ENCODE results near the gene CTIF. TPM values are rescaled to one million over a fixed set of nuclear protein-coding genes. Genes with fewer than 3 reads are reported as not detected.

The CTIF gene
- total RNA-seq, 6 experiments from 2014 or later: 77.6 to 100 (median 79.2) TPM

DNA sequence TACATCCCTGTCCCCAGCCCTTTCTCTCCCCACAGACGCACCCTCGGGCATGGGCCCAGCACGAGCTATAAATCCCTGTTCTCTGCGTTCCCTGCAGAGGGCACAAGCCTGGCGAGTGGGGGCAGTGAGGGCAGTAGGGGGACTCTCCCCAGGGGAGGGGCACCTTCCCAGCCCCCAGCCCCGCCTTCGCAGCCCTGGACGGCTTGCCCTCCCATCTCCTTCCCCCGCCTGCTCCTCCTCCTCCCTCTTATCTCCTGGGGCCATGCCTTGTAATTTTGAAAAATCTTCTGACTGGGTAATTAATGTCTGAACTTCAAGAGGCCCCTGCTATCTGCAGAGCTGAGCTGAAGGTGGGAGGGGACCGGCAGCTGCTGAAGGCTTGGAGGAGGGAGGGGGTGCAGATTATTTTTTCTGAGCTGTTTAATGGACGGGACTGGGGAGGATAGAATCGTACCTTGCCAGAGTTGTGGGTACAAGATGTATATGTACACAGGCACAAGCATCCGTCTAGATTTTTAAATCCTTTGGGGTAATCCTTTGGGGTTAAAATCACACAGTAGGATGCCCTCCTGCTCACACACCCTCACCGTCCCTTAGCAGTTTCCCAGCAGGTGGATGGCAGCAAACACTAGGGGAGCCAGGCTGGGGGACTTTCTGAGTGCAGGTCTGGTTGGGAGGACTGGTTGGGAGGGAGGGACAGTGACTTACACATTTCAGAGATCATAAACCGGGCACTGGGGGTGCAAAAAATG, 290.0 kb downstream of the CTIF start:
- Mint-ChIP-seq H3K27me3 (ENCODE audit: insufficient read depth) (peaks cover 20% of the 10 kb centered on the region), H3K4me3 (peak overlapping the region; percentile 74; the same call in 1 of the 2 replicates), H3K36me3 (ENCODE audit: low read depth) (peaks cover 33% of the 10 kb centered on the region), H3K9me3 (peaks cover 5% of the 10 kb centered on the region; the same call in 1 of the 2 replicates), H3K4me1 (ENCODE audit: low read depth) (peaks cover 96% of the 10 kb centered on the region), H3K27ac (peak overlapping the region; percentile 99)
- no peak for DNase-seq
- TF ChIP-seq, protein P1, sequence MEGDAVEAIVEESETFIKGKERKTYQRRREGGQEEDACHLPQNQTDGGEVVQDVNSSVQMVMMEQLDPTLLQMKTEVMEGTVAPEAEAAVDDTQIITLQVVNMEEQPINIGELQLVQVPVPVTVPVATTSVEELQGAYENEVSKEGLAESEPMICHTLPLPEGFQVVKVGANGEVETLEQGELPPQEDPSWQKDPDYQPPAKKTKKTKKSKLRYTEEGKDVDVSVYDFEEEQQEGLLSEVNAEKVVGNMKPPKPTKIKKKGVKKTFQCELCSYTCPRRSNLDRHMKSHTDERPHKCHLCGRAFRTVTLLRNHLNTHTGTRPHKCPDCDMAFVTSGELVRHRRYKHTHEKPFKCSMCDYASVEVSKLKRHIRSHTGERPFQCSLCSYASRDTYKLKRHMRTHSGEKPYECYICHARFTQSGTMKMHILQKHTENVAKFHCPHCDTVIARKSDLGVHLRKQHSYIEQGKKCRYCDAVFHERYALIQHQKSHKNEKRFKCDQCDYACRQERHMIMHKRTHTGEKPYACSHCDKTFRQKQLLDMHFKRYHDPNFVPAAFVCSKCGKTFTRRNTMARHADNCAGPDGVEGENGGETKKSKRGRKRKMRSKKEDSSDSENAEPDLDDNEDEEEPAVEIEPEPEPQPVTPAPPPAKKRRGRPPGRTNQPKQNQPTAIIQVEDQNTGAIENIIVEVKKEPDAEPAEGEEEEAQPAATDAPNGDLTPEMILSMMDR (IDR thresholded peaks at IDR 0.05): no peak

DNA sequence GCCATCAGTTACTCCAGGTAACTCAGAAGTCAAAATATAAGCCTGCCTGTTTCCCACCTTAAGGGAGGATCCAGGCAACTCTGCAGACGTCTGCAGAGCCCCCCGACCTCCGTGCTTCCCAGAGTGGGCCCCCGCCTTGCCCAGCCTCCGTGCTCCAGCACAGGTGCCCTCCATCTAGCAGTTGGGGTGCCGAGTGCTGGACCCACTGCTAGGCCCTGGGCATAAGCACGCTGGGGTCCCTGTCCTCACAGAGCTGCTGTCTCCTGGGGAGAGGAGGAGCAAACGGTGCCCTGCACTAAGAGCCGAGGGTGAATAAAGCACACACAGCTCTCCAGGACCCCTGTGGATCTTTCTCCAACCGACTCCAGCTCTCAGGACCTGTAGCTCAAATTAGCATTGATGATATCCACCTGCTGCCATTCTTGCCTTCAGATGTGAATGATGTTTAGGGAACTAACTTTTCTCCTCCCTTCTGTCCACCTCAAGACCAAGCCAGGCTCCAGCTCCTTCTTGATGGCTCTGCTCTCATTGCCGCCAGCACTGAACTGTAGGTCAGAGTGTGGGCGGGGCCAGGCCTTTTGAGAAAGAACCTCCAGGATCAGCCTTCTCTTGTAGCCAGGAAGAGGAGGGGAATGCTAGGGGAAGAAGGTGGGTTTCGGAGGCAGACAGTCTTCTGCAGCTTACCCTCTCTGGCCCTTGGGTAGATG, 290.8 kb downstream of the CTIF start:
- H3K4me3 Mint-ChIP-seq: no peak overlapping the region
- TF ChIP-seq, protein P1 (IDR thresholded peaks at IDR 0.05): no peak
- H3K36me3 Mint-ChIP-seq (ENCODE audit: low read depth): peaks cover 33% of the 10 kb centered on the region
- H3K9me3 Mint-ChIP-seq: no peaks in the 10 kb centered on the region
- peaks cover 21% of the 10 kb centered on the region for H3K27me3 Mint-ChIP-seq (ENCODE audit: insufficient read depth)
- peaks cover 96% of the 10 kb centered on the region for H3K4me1 Mint-ChIP-seq (ENCODE audit: low read depth)
- H3K27ac Mint-ChIP-seq: peak overlapping the region; percentile 99
- no peak for DNase-seq

DNA sequence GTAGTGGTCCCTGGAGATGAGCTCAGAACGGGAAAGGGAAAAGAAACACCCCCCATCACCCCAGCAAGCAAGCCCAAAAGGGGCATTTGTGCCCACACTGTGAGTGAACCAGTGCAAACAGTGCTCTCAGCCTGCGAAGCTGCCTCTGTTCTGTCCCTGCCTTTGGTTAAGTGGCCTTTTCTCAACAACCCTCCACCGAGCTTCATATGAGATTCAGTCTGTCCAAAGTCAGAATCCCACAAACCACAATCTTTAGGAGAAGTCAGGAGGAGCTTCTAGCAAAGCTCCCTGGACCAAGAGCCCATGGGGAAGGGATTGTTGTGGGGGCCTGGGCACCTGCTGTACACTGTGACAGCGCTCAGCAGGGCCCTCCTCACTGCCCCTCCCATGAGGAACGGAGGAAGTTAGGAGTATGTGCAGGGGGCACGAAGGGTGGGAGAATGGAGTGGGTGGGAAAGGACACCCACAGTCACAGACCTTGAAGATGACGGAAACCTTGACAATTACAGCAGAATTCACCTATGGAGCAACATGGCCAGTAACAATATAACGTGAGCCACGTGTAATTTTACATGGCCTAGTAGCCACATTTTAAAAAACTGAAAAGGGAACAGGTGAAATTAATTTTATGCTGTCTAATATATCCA, 292.4 kb downstream of the CTIF start:
- peaks cover 91% of the 10 kb centered on the region for H3K4me1 Mint-ChIP-seq (ENCODE audit: low read depth)
- peaks cover 35% of the 10 kb centered on the region for H3K36me3 Mint-ChIP-seq (ENCODE audit: low read depth)
- peak overlapping the region; percentile 17; the same call in 1 of the 2 replicates for H3K4me3 Mint-ChIP-seq
- peak overlapping the region; percentile 65 for H3K27ac Mint-ChIP-seq
- H3K27me3 Mint-ChIP-seq (ENCODE audit: insufficient read depth): peaks cover 21% of the 10 kb centered on the region
- TF ChIP-seq, protein P1 (IDR thresholded peaks at IDR 0.05): no peak
- DNase-seq: no peak
- H3K9me3 Mint-ChIP-seq: no peaks in the 10 kb centered on the region

DNA sequence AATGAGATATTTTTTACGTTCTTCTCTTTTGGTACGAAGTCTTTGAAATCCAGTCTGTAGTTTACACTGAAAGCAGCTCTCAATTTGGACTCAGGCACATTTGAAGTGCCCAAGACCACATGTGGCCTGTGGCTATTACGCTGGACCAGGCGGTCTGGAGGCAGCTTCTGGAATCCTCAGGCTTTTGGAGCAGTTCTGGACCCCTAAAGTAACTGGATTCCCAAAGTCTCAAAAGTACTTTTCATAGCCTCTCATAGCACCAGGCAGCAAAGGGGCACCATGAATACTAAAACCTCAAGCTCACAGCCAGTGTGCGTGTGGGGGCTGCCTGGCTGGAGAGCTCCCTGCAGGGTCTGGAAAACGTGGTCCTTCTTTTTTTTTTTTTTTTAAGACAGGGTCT, 293.0 kb downstream of the CTIF start:
- Mint-ChIP-seq H3K36me3 (ENCODE audit: low read depth) (peaks cover 29% of the 10 kb centered on the region), H3K4me1 (ENCODE audit: low read depth) (peaks cover 85% of the 10 kb centered on the region), H3K9me3 (no peaks in the 10 kb centered on the region), H3K27ac (peak overlapping the region; percentile 89), H3K27me3 (ENCODE audit: insufficient read depth) (peaks cover 21% of the 10 kb centered on the region), H3K4me3 (no peak overlapping the region)
- no peak for DNase-seq
- TF ChIP-seq, protein P1 (IDR thresholded peaks at IDR 0.05): no peak

DNA sequence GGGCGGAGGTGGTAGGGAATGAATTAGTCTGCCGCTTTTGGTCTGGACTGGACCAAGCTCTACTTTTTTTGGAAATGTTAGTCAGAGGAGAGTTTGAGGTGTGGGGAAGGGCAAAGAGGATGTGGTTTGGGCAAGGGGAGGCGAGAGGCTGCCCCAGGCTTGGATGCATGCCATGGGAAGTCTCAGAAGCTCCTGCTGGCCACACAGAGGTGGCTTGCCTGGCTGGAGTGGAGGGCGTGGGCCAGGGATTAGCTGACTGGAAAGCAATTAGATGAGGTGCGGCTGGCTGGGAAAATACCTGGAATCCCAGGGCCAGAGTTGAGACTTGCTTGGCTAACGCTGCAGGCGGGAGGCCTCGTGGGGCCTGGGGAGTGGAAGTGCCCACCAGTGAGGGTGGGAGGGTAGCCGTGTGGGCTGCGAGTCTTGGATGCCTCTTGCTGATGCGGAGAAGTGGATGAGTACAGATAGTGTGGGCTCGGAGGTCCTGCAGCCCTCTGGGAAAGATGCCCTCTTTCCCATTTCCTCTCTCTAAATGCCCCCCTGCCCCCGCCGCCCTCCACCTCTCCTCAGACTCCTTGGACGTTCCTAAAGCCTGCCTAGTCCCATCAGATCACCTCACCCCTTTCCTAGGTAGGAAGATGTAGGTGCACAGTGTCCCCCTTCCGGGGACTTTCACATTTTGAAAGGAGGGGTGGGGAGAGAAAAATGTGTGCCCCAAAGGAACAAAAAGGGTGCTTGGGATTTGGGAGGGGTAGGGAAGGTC, 294.3 kb downstream of the CTIF start:
- peak; percentile 72 for DNase-seq
- H3K4me3 Mint-ChIP-seq: peak overlapping the region; percentile 78
- H3K27me3 Mint-ChIP-seq (ENCODE audit: insufficient read depth): peaks cover 18% of the 10 kb centered on the region
- peak overlapping the region; percentile 89 for H3K27ac Mint-ChIP-seq
- H3K4me1 Mint-ChIP-seq (ENCODE audit: low read depth): peaks cover 83% of the 10 kb centered on the region
- TF ChIP-seq, protein P1 (IDR thresholded peaks at IDR 0.05): no peak
- H3K9me3 Mint-ChIP-seq: no peaks in the 10 kb centered on the region
- peaks cover 29% of the 10 kb centered on the region for H3K36me3 Mint-ChIP-seq (ENCODE audit: low read depth)
